Brain microvascular endothelial cell (primary cell): Measurements from ENCODE around the gene GSX2.

Experiments
- DNase-seq: peaks from one replicate; pipeline ENCODE4 v3.0.0-alpha.2; 2020
- H3K27ac ChIP-seq: fragments of 250-450 bp; sonication (Bioruptor Pico); 2 replicates; pipeline ENCODE4 v1.5.1; 2020; ENCODE audit warnings: mild to moderate bottlenecking, moderate library complexity
- H3K27me3 ChIP-seq: fragments of 250-450 bp; sonication (Bioruptor Pico); replicated peaks from 2 replicates; pipeline ENCODE4 v1.5.1; 2020; ENCODE audit warnings: mild to moderate bottlenecking
- H3K36me3 ChIP-seq: fragments of 250-450 bp; sonication (Bioruptor Pico); replicated peaks from 2 replicates; pipeline ENCODE4 v1.5.1; 2020; ENCODE audit warnings: mild to moderate bottlenecking
- H3K4me3 ChIP-seq: 2 replicates; pipeline ENCODE4 v1.5.1; 2011; ENCODE audit warnings: low read depth, mild to moderate bottlenecking, control low read depth, low read length, moderate library complexity
- in situ Hi-C: cut with HindIII; loops from 2 replicates; pipeline ENCODE4 v1.10.0; 2017; ENCODE audit warnings: low sequenced_read_pairs, low pct_ligation_motif_present
- TF ChIP-seq, protein P1 (sequence below): IDR thresholded peaks from 2 replicates; pipeline ENCODE4 v1.5.1; 2011; ENCODE audit warnings: low read depth, mild to moderate bottlenecking, moderate library complexity, low read length, control low read depth, inconsistent platforms; ENCODE audit errors: missing control alignments

The GSX2 gene

DNA sequence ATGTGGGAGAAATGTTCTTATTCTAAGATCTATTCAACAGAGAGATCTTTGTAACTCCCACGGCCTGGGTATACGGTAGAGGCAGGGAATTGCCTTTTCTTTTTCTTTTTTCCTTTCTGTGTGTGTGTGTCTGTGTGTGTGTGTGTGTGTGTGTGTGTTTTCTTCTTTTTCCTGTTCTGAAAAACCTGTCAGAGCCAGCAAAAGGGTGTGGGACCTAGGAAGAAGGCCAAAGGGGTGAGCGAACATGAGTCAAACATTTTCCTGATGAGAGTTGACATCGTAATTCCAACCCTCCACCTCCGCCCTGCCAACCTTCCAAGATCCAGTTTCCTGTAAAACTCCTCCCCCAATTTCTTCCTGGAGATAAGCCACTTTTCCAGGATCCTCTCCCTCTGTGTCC, 32.8 kb upstream of the GSX2 start:
- TF ChIP-seq, protein P1, sequence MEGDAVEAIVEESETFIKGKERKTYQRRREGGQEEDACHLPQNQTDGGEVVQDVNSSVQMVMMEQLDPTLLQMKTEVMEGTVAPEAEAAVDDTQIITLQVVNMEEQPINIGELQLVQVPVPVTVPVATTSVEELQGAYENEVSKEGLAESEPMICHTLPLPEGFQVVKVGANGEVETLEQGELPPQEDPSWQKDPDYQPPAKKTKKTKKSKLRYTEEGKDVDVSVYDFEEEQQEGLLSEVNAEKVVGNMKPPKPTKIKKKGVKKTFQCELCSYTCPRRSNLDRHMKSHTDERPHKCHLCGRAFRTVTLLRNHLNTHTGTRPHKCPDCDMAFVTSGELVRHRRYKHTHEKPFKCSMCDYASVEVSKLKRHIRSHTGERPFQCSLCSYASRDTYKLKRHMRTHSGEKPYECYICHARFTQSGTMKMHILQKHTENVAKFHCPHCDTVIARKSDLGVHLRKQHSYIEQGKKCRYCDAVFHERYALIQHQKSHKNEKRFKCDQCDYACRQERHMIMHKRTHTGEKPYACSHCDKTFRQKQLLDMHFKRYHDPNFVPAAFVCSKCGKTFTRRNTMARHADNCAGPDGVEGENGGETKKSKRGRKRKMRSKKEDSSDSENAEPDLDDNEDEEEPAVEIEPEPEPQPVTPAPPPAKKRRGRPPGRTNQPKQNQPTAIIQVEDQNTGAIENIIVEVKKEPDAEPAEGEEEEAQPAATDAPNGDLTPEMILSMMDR: no peak
- Histone ChIP-seq H3K27ac (no peak overlapping the region), H3K36me3 (no peaks in the 10 kb centered on the region), H3K27me3 (no peaks in the 10 kb centered on the region), H3K4me3 (no peak overlapping the region)
- in situ Hi-C loops: no loop called here
- no peak for DNase-seq

DNA sequence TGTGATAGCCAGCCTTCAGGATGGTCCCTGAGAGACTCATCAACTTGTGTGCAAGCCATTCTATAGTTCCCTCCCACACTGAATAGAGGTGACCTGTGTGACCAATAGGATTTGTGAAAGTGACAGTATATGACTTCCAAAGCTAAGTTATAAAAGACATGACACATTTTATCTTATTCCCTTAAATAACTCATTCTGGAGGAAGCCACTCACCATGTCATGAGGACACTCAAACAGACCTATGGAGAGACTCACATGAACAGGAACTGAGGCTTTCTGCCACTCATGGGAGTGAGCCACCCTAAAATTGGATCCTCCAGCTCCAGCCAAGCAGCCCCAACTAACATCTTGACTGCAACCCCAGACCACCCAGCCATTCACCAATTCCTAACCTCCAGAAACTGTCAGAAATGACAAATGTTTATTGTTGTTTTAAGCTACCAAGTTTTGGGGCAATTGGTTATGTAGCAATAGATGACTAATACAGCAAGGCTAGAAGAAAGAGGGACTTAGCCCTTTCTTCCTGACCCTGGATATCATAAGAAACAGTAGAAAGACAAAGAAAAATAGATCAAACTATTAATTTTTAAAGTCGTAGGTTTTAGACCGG, 26.6 kb upstream of the GSX2 start:
- H3K27ac ChIP-seq: no peak overlapping the region
- in situ Hi-C loops: no loop called here
- DNase-seq: no peak
- H3K36me3 ChIP-seq: no peaks in the 10 kb centered on the region
- no peak overlapping the region for H3K4me3 ChIP-seq
- TF ChIP-seq, protein P1: no peak
- no peaks in the 10 kb centered on the region for H3K27me3 ChIP-seq

DNA sequence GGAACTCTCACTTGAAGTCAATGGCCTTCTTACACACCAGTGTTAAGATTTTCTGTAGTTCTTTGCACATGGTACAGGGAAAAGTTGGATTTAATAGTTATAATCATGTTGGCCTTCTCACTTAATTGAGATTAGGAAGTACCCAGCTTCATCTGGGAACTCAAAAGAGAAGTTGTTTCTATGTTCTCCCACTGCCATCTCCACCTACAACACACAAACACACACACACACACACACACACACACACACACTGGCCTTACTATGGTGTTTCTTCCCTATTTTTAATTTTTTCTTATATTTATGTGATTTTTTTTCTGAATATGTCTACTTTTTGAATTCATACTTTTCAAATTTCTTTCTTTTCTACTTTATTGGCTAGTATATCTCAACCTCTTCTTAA, 25.6 kb upstream of the GSX2 start:
- DNase-seq: no peak
- no peak overlapping the region for H3K4me3 ChIP-seq
- no peaks in the 10 kb centered on the region for H3K36me3 ChIP-seq
- no peaks in the 10 kb centered on the region for H3K27me3 ChIP-seq
- in situ Hi-C loops: no loop called here
- TF ChIP-seq, protein P1: no peak
- no peak overlapping the region for H3K27ac ChIP-seq

DNA sequence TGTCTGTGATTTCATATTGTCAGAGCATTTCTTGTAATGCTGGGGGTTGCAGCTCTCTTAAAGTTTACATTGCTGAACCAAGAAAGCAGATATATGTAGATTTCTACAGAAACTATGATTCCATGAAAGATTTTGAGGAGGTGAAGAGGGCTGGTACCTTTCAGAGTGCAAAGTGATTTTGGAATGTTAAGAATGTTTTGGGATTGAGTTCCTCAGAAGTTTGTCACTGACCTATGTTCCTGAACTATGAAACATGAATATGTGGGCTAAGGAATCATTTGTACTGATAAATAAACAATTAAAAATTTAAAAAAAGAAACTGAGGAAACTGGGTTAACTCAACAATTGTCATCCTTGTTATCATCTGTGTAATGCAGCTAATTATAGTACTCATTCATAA, 23.3 kb upstream of the GSX2 start:
- in situ Hi-C loops: no loop called here
- DNase-seq: no peak
- H3K36me3 ChIP-seq: no peaks in the 10 kb centered on the region
- no peak overlapping the region for H3K4me3 ChIP-seq
- no peaks in the 10 kb centered on the region for H3K27me3 ChIP-seq
- TF ChIP-seq, protein P1: no peak
- H3K27ac ChIP-seq: no peak overlapping the region

DNA sequence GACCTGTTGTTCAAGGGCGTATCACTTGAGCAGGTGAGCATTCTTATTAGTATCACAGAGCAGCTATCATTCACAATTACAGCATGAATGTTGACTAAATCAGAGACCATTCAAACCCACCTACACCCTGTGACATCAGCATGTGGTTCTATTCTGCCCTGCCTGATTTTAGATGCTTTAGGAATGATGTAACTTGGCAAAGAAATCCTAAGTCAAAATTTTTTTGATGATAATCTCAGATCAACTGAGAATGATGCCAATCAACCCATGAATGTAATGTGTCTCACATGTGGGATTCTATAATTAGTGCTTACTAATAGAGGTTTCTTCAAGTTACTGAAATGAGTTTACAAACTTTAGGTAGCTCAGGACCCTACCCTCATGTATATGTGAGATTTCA, 22.2 kb upstream of the GSX2 start:
- Histone ChIP-seq H3K4me3 (no peak overlapping the region), H3K27me3 (no peaks in the 10 kb centered on the region), H3K36me3 (no peaks in the 10 kb centered on the region), H3K27ac (no peak overlapping the region)
- DNase-seq: peak; percentile 40
- TF ChIP-seq, protein P1: no peak
- in situ Hi-C loops: no loop called here

DNA sequence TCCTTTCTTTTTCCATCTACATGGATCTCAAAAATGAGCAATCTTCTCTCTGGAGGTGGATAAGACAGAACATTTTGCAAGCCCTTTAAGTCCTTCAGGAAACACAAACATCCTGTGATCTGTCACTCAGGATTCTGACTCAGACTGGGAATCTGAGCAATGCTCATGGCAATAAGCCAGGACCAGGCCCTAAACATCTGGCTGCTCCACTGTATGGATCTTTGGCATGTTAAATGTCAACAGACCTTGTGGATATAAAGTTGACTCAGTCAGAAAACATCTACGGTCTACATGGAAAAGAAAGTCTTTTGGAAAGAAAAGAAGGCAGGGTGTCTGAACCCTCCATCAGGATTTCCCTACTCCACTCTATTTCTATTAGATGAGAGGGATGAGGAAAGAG, 17.8 kb upstream of the GSX2 start:
- TF ChIP-seq, protein P1: no peak
- Histone ChIP-seq H3K27me3 (no peaks in the 10 kb centered on the region), H3K36me3 (no peaks in the 10 kb centered on the region), H3K27ac (peak overlapping the region; percentile 23), H3K4me3 (no peak overlapping the region)
- in situ Hi-C loops: no loop called here
- DNase-seq: peak; percentile 98
